SJCRH30 (cell line): Measurements from ENCODE around the gene EMILIN1. TPM values are rescaled to one million over a fixed set of nuclear protein-coding genes. Genes with fewer than 3 reads are reported as not detected.

Experiments used
- DNase-seq, 2 experiments: peaks; one replicate each; pipeline ENCODE4 v3.0.0-alpha.2; 2015 to 2020
- H3K27ac ChIP-seq: fragments of 250-450 bp; sonication (Bioruptor Pico); 2 replicates; pipeline ENCODE4 v1.5.1; 2020; ENCODE audit warnings: mild to moderate bottlenecking, moderate library complexity
- H3K27me3 ChIP-seq: fragments of 250-450 bp; sonication (Bioruptor Pico); 2 replicates; pipeline ENCODE4 v1.5.1; 2020; ENCODE audit warnings: mild to moderate bottlenecking, moderate library complexity
- H3K36me3 ChIP-seq: fragments of 250-450 bp; sonication (Bioruptor Pico); 2 replicates; pipeline ENCODE4 v1.5.1; 2020; ENCODE audit warnings: mild to moderate bottlenecking, moderate library complexity
- H3K4me1 ChIP-seq: fragments of 250-450 bp; sonication (Bioruptor Pico); 2 replicates; pipeline ENCODE4 v1.5.1; 2020; ENCODE audit warnings: mild to moderate bottlenecking, moderate library complexity
- H3K4me3 ChIP-seq: fragments of 250-450 bp; sonication (Bioruptor Pico); 2 replicates; pipeline ENCODE4 v1.5.1; 2020; ENCODE audit warnings: mild to moderate bottlenecking, moderate library complexity
- H3K9me3 ChIP-seq: fragments of 250-450 bp; sonication (Bioruptor Pico); replicated peaks from 2 replicates; pipeline ENCODE4 v1.5.1; 2020; ENCODE audit warnings: mild to moderate bottlenecking, moderate library complexity
- total RNA-seq: library from RNA; depleted of rRNA; stranded (reverse); fragments of >200 nt; shearing (Covaris generic); gene quantifications from 2 replicates; pipeline ENCODE4 v1.2.3, GENCODE V29; 2014

The EMILIN1 gene
- total RNA-seq, 1 experiment from 2014 or later: 80.5 TPM

DNA sequence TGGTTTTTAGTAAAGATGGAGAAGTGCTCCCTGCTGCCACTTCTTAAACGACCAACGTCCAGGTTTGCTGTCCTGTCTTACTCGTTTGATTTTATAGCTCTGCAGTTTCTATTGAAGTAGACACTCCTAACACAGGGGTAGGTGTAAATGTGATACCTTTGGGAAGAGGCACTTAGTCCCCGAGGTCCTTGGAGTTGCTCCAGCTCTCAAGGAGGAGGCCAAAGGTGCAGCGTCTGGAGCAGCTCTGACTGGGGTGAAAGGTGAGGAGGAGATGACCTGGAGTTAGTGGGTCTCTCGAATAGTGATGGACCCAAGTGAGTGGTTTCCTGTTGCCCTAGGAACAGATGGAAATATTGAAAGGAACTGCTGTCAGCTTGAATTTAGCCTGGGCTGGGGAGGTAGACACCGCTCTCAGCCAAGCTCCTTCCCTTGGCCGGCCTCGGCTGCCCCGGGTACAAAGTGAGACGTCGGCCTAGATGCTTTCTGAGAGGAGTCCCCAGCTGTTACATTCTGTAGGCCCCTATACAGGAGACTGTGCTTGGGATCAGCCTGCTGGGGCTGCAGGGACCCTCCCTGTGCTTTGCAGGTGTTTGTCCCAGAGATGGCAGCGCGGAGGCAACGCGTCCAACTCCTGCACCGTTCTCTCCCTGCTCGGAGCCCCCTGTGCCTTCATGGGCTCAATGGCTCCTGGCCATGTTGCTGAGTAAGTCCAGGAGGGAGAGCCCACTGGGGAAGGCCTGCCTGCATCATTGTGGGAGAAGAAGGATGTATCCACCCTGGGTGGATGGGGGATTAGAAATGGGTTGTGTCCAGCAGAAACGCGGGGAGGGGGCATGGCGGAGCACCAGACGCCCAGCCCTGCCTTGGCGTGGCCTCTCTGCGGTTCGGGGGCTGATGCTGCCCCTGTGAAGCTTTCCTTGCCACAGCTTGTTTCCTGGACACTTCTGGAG, 13.6 kb downstream of the EMILIN1 start:
- DNase-seq: no peak
- H3K36me3 ChIP-seq: no peaks in the 10 kb centered on the region
- H3K27ac ChIP-seq: no peak overlapping the region
- H3K4me1 ChIP-seq: no peaks in the 10 kb centered on the region; the same call in 1 of the 2 replicates
- peaks cover 22% of the 10 kb centered on the region; the same call in 1 of the 2 replicates for H3K27me3 ChIP-seq
- no peak overlapping the region for H3K4me3 ChIP-seq
- no peaks in the 10 kb centered on the region for H3K9me3 ChIP-seq

DNA sequence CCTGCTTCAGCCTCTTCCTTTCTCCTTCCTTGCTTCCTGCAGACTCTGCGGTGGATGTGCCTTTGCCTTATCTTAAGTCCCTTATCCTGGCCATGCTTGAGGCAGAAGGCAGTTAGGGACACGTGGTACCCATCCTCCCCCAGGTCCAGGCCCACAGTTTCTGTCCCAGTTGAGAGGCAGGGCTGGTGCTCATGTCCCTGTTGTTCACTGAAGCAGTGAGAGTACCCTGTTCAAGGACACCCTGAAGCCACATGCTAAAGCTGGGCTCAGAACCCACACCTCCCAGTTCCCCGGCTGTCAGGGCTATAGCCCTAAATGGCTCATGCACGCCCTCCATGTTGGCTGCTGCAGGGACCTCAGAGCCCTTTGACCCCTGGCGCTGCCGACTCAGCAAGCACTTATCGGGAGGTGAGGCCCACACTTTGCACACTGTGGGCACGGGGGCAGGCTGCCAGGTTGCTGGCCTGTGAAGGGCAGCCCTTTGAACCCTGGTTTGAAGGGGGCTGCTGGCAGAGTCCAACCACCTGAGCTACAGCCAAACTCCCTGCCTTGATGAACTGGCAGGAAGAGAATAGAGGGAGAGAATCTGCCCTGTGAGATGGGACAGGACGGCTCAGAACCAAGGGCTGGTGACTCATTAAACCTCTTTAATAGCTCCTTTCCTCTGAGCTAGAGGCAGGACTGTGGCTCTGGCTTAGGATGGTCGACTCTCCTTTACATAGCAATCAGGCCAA, 14.4 kb downstream of the EMILIN1 start:
- Histone ChIP-seq H3K27ac (no peak overlapping the region), H3K27me3 (peaks cover 22% of the 10 kb centered on the region; the same call in 1 of the 2 replicates), H3K4me1 (no peaks in the 10 kb centered on the region), H3K4me3 (no peak overlapping the region), H3K9me3 (no peaks in the 10 kb centered on the region), H3K36me3 (no peaks in the 10 kb centered on the region)
- no peak for DNase-seq

DNA sequence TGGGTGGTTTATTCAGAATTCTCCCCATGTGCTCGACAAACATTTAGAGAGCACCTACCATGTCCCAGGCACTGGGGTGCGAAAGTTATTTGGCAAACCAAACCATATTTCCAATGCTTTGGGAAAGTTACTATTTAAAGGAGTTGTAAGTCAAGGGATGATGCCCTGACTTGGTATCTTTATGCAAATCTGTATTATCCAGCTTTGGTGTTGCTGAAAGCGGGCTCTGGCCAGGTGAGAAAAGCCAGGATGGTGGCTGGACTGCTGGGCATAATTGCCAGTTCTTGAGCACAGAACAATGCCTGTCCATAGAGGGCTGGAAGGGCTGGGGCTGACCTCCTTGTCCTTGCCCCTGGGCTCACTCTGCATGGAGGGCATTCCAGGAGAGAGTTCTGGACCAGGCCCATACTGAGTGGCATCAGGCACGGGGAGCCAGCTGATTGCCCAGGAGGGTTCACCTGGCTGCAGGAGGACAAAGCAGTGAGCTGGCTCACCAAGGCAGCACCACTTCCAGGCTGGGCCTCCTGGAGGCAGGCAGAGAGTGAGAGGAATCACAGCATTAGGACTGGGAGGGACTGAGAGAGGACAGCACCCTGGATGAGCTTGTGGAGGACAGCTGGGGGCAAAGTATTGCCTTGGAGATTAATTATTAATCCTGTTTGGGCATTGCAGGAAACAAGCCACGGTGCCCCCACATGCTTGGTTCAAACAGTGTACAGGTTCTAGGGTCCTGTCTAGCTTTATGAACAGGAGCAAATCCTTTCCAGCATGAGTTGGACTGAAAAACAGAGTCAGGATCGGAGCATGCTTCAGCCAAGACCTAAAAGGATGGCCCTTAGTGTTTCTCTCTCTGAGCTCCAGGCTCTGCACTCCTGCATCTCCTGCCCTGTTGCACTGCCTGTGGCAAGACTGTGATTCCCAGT, 15.3 kb downstream of the EMILIN1 start:
- Histone ChIP-seq H3K9me3 (no peaks in the 10 kb centered on the region), H3K36me3 (no peaks in the 10 kb centered on the region), H3K27ac (no peak overlapping the region), H3K27me3 (peaks cover 19% of the 10 kb centered on the region; the same call in 1 of the 2 replicates), H3K4me3 (no peak overlapping the region), H3K4me1 (no peaks in the 10 kb centered on the region)
- no peak for DNase-seq

DNA sequence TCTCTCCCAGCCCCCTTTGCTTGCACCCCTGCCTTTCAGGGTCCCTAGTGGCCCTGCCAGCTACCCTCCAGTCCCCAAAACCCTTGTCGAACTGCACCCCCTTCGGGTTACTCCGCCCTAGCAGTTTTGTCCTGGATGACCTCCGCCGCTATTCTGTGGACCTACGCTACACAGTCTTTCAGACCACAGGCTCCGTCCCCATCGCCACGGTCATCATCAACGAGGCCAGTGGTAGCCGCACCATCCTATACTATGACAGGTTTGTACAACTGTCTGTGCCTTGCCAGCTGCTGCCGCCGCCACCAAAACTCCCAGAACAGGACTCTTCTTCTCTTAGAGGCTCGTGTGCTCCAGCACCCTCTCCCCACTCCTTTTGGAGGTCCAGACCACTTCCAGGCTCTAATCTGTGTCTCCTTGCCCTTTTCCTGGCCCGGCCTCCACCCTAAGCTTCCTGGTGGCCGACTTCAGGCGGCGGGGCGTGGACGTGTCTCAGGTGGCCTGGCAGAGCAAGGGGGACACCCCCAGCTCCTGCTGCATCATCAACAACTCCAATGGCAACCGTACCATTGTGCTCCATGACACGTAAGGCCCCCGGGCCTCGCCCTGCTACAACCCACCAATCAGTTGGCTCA, 16.1 kb downstream of the EMILIN1 start:
- Histone ChIP-seq H3K36me3 (no peaks in the 10 kb centered on the region), H3K4me3 (no peak overlapping the region), H3K27ac (no peak overlapping the region), H3K27me3 (peaks cover 14% of the 10 kb centered on the region; the same call in 1 of the 2 replicates), H3K4me1 (no peaks in the 10 kb centered on the region), H3K9me3 (no peaks in the 10 kb centered on the region)
- DNase-seq: no peak

DNA sequence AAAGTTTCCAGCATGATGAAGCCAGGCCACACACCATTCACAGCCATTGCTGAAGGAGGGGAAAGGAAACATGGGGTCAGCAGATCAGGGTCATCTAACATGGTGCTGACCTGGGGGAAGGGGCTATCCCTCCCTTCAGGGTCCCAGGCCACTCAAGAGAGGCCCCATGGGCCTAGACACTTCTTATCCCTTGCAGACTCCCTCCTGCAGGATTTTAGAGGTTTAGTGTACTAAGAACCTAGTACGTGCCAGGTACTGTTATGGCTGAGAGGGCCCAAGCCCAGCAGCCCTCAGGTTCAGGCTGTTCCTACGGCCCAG, 17.0 kb downstream of the EMILIN1 start:
- DNase-seq: no peak
- Histone ChIP-seq H3K4me1 (no peaks in the 10 kb centered on the region), H3K4me3 (no peak overlapping the region), H3K9me3 (no peaks in the 10 kb centered on the region), H3K36me3 (no peaks in the 10 kb centered on the region), H3K27ac (no peak overlapping the region), H3K27me3 (peaks cover 11% of the 10 kb centered on the region; the same call in 1 of the 2 replicates)

DNA sequence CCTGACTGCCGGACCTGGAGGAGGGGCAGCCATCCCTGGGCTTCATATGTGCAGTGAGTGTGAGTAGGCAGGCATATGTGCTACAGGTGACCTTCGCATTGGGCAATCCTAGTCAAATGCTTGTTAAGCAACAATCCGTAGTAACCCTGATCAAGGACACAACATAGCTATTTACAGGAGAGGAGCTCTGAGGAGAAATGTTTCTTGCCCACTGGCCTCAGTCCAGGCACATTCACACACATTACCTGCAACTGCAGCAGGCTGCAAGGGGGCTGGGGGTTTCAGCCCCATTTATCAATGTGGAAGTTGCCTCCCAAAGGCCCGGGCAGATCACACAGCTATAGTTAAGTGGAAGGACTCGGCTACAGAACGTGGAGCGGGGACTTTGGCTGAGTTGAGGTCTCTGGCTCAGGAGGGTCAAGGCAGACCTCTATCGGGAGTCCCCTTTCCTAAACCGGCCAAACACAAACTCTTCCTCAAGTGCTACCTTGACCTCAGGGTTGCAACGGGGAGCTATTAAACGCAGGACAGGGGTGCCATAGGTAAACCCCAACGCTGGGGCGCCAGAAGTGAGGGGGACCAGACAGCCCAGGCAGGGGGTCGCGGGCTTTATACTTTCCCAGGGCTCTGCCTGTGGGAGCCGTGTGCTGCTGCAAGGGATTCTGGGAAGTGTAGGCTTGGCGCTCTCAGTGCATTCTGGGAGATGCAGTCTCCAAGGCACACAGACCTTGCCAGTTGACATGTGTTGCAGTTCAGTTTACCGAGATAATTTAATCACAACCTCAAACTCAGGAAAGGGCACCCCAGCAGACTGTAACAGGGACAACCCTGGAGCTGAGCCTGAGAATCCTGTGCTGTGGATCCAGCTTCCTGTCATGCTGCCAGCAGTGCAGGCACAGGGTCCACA, 17.6 kb downstream of the EMILIN1 start:
- Histone ChIP-seq H3K9me3 (no peaks in the 10 kb centered on the region), H3K36me3 (no peaks in the 10 kb centered on the region), H3K27ac (no peak overlapping the region), H3K27me3 (peaks cover 11% of the 10 kb centered on the region; the same call in 1 of the 2 replicates), H3K4me3 (peak overlapping the region; percentile 59), H3K4me1 (no peaks in the 10 kb centered on the region)
- peak; percentile 70 to 85 for DNase-seq

DNA sequence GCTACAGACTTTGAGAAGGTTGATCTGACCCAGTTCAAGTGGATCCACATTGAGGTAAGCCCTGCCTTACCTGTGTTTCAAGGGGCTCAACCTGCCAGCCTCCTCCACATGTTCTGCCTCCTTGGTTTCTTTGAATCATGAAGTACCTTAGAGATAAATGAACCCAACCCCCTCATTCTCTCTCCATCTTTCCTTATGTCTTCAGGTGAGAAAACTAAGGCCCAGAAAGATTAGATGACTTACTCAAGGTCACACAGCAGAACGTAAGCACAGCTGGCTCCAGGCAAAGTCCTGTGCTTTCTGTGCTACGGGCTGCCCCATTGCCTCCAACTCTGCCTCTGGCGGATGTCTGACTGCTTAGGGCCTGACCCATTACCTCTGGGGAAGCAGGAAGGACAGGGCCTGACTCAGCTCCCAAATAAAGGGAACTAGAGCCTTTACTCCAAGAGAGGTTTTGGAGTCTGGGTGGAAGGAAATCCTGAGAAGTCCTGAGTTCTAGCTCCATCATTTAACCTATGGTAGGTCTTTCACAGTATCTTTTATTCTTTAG, 18.4 kb downstream of the EMILIN1 start:
- Histone ChIP-seq H3K27ac (no peak overlapping the region), H3K36me3 (no peaks in the 10 kb centered on the region), H3K4me3 (no peak overlapping the region), H3K9me3 (no peaks in the 10 kb centered on the region), H3K27me3 (peaks cover 11% of the 10 kb centered on the region; the same call in 1 of the 2 replicates), H3K4me1 (no peaks in the 10 kb centered on the region)
- DNase-seq: no peak

DNA sequence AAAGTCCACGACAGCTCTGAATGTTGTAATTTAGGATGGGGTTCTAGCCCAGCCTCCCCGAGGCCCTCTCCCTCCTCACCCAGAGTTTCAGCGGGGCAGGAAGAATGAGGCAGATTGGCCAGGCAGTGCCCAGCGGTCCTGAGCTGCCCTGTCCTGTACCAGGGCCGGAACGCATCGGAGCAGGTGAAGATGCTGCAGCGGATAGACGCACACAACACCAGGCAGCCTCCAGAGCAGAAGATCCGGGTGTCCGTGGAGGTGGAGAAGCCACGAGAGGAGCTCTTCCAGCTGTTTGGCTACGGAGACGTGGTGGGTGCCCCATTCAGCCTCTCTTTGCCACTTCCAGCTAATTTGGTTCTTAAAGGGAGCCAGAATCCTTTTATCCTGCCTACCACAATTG, 18.9 kb downstream of the EMILIN1 start:
- no peak for DNase-seq
- no peaks in the 10 kb centered on the region for H3K4me1 ChIP-seq
- H3K36me3 ChIP-seq: no peaks in the 10 kb centered on the region
- H3K27me3 ChIP-seq: peaks cover 16% of the 10 kb centered on the region
- no peaks in the 10 kb centered on the region for H3K9me3 ChIP-seq
- H3K27ac ChIP-seq: no peak overlapping the region
- no peak overlapping the region for H3K4me3 ChIP-seq

DNA sequence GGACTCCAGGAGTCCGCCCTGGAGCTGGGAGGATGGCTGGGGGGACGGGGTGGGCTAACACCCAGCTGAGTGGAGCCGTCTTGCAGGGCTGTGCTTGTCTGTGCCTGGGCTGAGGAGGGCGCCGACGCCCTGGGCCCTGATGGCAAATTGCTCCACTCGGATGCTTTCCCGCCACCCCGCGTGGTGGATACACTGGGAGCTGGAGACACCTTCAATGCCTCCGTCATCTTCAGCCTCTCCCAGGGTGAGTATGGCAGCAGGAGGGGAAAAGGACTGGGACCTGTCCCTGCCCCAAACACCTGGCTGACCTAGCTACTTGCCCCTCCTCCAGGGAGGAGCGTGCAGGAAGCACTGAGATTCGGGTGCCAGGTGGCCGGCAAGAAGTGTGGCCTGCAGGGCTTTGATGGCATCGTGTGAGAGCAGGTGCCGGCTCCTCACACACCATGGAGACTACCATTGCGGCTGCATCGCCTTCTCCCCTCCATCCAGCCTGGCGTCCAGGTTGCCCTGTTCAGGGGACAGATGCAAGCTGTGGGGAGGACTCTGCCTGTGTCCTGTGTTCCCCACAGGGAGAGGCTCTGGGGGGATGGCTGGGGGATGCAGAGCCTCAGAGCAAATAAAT, 21.0 kb downstream of the EMILIN1 start:
- Histone ChIP-seq H3K4me1 (no peaks in the 10 kb centered on the region), H3K36me3 (no peaks in the 10 kb centered on the region), H3K27me3 (peaks cover 19% of the 10 kb centered on the region), H3K9me3 (no peaks in the 10 kb centered on the region), H3K4me3 (no peak overlapping the region), H3K27ac (no peak overlapping the region)
- DNase-seq: no peak

DNA sequence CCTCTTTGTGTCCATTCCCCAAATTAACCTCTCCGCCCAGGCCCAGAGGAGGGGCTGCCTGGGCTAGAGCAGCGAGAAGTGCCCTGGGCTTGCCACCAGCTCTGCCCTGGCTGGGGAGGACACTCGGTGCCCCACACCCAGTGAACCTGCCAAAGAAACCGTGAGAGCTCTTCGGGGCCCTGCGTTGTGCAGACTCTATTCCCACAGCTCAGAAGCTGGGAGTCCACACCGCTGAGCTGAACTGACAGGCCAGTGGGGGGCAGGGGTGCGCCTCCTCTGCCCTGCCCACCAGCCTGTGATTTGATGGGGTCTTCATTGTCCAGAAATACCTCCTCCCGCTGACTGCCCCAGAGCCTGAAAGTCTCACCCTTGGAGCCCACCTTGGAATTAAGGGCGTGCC, 21.6 kb downstream of the EMILIN1 start:
- no peaks in the 10 kb centered on the region for H3K4me1 ChIP-seq
- H3K9me3 ChIP-seq: no peaks in the 10 kb centered on the region
- no peaks in the 10 kb centered on the region for H3K36me3 ChIP-seq
- peaks cover 25% of the 10 kb centered on the region for H3K27me3 ChIP-seq
- no peak overlapping the region for H3K27ac ChIP-seq
- no peak for DNase-seq
- H3K4me3 ChIP-seq: no peak overlapping the region

DNA sequence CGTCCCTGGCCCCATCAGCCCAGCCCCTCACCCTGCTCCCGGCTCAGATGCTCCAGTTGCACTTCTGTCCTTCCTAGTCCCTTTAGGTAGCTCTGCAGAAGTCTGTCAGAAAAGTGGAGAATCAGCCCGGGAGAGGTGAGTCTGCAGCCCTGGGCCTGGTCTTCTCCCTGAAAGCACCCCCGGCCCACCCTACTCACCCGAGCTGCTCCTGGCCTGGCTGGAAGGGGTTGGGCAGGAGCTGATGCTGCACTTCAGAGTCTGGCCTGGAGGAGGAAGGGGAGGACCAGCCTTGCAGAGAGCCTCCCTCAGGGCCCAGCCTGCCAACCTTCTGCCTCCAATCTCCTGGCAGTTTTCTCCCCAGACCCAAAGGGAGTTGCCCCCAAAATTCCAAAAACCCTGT, 23.9 kb downstream of the EMILIN1 start:
- H3K36me3 ChIP-seq: no peaks in the 10 kb centered on the region
- no peaks in the 10 kb centered on the region for H3K9me3 ChIP-seq
- no peaks in the 10 kb centered on the region for H3K4me1 ChIP-seq
- H3K27me3 ChIP-seq: peaks cover 44% of the 10 kb centered on the region
- H3K27ac ChIP-seq: no peak overlapping the region
- DNase-seq: no peak
- H3K4me3 ChIP-seq: no peak overlapping the region

DNA sequence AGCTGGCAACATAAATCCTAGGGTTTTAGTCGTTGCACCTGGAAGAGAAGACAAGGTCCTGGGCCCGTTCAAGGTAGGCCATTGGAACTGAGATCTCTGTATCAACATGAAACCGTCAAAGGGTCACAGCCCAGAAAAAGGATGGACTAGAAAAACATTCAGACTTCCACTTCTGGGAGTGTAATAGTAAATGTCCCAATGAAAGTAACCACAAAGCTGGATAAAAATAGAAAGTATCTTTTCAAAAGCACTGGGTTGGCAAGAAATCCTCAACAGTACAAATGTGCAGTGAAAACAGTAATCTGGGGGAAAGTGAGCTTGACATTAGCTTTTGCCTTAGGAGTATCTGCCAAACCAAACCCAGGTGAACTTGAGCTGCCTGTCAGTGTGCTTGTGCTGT, 27.6 kb downstream of the EMILIN1 start:
- H3K4me1 ChIP-seq: no peaks in the 10 kb centered on the region
- no peak for DNase-seq
- H3K27ac ChIP-seq: no peak overlapping the region
- no peaks in the 10 kb centered on the region for H3K9me3 ChIP-seq
- H3K27me3 ChIP-seq: peaks cover 44% of the 10 kb centered on the region
- no peak overlapping the region for H3K4me3 ChIP-seq
- no peaks in the 10 kb centered on the region for H3K36me3 ChIP-seq

DNA sequence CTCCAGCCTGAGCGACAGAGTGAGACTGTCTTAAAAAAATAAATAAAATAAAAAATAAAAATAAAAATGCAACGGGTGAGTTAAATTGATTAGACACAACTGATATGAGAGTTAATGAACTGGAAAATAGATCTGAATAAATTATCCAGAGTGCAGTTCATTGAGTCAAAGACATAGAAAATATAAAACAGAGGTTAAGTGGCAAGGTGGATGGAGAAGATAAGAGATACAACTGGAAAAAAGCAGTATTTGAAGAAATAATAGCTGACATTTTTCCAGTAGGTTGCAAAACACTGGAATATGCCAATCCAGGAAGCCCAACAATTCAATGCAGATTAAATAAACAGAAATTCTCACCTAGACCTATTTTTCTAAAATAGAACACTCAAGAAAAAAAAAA, 29.8 kb downstream of the EMILIN1 start:
- no peaks in the 10 kb centered on the region for H3K4me1 ChIP-seq
- no peaks in the 10 kb centered on the region for H3K9me3 ChIP-seq
- no peak overlapping the region for H3K27ac ChIP-seq
- DNase-seq: no peak
- peaks cover 36% of the 10 kb centered on the region for H3K27me3 ChIP-seq
- no peaks in the 10 kb centered on the region for H3K36me3 ChIP-seq
- H3K4me3 ChIP-seq: no peak overlapping the region
